Colon (tissue), 2 donors: ENCODE data around the gene SLC39A11.

ENCODE experiments used
- FAIRE-seq: peaks from 2 replicates; lab custom pipeline; 2012; peaks lifted over from hg19 to GRCh38; lab: Jason Lieb, UNC
- donor health status: control.
- donor health status: control.

Gene SLC39A11

DNA sequence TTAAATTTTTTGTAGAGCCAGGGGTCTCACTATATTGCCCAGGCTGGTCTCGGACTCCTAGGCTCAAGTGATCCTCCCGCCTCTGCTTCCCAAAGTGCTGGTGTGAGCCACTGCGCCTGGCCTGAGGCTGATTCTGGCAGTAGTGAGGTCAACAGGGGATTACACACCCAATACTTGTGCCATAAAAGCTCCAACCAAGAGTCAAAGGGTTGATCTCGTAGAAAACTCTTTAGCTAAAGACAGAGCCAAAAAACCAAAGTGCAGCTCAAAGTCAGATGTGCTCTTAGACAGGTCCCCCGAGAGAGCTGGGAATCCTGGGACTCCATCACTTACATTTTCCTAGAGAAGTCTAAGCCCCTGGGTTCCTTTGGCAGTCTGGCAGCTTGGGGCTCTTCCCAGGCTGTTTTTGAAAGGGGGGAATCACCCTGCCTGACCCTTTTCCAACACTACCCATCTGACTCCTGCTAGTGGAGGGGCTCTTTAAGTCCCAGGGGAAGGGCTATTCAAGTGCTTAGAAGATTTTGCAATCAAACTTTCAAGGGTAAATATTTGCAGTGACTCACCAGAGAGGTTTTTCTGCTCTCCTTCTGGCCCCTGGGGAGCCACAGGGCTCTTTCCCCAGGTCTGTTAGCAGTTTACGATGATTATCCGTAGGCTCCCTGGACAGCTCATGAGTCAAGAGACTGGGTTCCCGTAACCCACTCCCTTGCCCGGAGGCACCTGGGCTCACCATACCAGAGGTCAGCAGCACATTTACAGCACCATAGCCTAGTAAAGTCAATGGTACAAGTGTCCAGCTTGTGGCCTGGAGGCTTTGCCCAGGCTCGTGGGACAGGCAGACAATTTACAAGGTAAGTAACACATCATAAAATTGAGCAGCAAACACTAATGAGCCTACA is 408.7 kb downstream of the SLC39A11 start:
- no peak for FAIRE-seq

DNA sequence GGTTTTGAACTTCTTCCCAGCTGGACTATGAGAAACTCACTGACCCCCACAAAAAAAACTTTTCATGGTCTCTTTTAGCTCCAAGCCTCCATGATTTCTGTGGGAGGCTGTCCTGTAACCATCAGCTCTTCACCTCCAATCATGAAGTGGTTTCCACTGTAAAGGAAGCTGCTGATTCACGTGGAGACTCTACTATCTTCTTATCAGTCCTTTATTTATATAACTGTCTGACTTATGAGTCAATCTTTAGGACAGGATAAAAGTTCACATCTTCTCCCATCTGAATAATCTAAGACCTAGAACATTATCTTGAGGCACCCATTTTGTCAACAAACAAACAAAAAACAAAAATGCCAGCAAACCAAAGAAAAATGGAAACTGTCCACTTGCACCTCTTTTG is 409.9 kb downstream of the SLC39A11 start:
- no peak for FAIRE-seq

DNA sequence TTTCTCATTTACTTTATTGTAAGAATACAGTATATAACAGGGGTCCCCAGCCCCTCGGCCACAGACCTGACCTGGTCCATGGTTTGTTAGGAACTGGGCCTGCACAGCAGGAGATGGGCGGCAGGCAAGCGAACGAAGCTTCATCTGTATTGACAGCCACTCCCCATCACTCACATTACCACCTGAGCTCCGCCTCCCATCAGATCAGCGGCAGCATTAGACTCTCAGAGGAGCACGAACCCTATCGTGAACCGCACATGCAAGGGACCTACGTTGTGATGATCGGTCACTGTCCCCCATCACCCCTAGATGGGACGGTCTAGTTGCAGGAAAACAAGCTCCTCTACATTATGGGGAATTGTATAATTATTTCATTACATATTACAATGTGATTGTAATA is 410.6 kb downstream of the SLC39A11 start:
- no peak for FAIRE-seq

DNA sequence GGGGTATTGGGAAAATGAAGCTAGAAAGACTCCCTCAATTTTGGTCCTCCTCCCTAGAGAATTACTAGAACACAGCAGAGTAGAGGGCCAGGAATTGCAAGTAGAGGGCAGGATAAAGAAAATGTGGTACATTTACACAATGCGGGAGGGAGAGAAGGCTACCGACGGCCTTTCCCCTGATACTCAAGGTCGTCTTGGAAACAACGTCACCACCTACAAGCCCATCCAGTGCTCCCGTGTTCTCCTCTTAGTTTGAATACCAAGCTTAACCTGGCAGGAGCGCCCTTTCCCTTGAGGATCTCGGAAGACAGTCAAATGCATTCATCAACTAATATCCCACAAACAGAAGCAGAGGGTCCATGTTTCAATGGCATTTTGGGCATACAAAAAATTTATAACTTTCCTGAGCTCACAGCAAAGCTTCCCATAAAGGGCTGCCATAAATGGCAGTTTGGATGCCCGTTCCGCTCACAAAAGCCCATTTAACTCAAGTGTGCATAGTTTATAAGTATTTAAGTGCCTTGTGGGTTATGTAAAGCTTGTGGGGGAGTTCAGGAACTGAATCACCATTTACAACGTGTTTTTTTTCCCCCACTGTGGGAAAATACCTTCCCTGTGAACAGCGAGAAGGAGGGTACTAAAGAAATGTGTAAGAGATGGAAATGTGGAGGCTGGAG is 414.6 kb downstream of the SLC39A11 start:
- no peak for FAIRE-seq

GRCh38 chr17:72677108-72677507 is 415.4 kb downstream of the SLC39A11 start:
- no peak for FAIRE-seq

GRCh38 chr17:72672729-72673128 is 419.8 kb downstream of the SLC39A11 start:
- no peak for FAIRE-seq

DNA sequence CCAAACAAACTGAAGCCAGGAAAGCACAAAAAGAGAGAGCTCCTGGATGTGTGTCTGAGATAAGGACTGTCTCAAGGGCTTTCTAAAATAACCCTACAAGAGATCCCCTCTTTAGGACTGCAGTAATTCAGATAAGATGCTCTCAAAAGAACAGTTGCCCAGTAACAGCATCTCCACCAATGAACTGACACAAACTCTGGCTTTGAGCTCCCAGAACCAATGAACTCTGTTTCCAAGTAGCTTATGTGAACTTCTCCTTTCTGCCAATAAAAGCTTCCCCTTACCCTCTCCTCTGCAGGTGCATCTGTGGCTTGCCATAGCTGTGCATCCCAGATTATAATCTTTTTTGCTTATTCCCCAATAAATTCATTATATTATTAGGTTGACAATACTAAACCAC is 421.5 kb downstream of the SLC39A11 start:
- FAIRE-seq: no peak

DNA sequence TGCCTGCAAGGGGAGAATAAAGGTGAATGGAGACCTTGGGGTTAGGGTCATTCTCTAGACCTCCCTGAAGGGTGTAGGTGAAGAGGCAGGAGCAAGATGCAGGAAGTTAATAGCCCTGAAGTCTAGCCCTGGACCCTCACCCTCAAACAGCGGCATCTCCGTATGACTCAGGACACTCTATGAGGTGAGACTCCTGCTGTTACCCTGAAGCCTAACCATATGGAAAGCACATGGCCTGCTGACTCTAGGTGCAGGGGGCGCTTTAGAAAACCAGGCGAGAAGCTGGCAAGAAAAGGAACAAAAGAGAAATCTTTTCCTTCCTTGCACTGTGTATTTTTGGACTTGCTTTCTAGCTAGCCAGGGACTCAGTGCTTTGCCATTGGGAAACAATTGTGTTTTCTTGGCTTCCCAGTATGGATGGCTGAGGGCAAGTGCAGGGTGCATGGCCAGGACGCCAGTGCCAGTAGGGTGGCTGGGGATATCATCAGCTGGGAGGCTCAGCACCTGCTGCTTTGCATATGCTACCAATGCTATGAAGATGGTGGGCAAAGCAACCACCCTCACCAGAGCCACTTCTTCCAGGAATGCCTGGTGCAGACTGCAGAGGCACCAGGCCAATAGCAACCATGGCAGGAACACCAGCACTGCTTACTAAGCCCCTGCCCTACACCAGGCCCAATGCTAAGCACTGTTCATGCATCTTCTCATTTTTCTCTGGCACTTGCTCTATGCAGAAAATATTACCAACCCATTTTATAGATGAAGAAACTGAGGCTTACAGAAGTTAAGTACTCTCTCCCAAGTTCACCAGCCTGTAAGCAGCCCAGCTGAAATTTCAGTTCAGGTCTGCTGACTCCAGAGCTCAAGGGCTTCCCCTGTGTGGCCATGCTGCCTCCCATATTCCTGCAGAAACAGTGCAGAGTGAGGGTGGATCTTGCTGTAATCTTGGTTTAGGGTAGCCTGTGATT is 425.1 kb downstream of the SLC39A11 start:
- FAIRE-seq: no peak

DNA sequence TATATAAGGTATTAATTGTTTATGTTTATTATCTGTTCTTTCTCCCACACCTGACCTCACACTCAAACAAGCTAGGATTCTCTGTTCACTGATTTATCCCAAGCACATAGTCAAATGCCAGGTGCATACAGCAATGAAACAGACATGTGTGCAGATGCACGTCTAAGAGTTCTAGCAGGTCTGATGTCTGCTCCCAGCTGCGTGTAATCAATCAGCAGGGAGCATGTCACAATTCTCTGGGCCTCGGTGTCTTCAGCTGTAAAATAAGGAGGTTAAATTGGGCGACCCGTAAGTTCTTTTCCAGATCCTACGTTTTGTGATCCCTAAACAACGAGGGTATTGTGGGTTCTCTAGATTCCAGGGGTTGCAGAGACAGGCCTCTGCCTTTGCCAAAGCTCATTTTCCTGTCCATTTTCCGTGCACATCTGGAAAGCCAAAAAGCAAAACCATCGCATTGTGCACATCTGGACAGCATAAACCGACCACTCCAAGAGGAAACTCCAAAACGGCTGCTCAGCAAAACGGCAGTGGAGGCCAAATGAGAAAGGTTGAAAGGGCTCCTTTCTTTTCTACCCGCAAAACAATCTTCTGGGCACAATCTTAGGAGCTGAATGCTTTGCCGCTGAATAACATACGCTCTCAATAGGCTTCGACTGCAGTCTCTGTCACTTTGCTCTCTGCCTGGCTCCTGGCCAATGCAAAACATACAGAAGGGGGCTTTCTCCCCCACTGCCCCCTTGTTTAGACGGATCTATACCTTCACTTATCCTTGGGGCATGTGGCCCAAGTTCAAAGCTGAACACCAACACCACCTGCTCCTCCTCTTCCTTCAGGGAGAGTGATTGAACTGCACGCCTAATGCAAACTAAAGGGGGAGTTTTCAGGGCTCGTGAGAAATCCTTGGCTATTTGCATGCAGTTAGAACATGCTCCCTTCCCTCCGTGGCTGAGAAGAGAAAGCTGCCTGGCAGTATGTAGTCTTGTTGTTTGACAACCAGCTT is 426.3 kb downstream of the SLC39A11 start:
- no peak for FAIRE-seq

- FAIRE-seq: no peak
These were observed 429.7 kb downstream of the SLC39A11 start for GRCh38 chr17:72662827-72663190.

- no peak for FAIRE-seq
These were observed 430.3 kb downstream of the SLC39A11 start for GRCh38 chr17:72661945-72662826.

DNA sequence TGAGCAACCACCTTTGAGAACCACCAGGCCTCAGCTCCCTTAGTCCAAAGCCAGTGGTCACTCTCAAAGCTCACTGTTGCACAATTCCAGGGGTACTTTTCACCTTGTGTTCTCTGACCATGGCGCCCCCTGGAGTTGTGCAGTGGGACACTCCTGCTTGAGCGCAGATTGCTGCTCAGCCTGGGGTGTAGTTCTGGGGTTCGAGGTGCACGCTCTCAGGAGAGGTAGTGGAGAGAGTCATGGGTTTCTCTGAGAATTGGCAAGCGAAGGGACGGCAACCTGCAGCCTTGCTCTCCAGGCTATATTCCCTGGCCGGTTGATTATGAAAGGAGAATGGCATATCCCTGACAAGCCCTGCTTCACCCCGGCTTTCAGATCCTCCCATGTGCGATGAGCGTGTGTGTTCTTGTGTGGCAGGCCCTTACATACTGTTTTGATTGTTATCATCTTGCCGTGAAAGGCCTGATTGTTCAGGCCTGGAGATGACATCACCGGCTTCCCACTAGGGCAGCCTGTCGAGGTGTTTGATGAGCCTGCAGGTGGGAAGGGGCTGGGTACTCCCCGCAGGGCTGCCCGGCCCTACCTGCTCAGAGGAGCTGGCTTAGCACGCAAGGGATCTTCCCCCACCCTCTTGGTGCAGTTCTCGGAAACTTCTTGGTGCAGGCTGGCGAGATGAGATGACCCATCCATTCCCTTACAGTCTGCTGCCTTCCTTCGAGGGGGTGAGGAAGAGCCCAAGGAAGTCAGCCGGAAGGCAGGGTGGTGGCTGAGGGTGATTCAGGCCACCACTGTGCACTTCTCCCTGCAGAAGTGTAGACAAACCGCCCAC is 431.2 kb downstream of the SLC39A11 start:
- no peak for FAIRE-seq

GRCh38 chr17:72660274-72661115 is 432.0 kb downstream of the SLC39A11 start:
- no peak for FAIRE-seq

- no peak for FAIRE-seq
These were observed 432.7 kb downstream of the SLC39A11 start for GRCh38 chr17:72659811-72660210.

DNA sequence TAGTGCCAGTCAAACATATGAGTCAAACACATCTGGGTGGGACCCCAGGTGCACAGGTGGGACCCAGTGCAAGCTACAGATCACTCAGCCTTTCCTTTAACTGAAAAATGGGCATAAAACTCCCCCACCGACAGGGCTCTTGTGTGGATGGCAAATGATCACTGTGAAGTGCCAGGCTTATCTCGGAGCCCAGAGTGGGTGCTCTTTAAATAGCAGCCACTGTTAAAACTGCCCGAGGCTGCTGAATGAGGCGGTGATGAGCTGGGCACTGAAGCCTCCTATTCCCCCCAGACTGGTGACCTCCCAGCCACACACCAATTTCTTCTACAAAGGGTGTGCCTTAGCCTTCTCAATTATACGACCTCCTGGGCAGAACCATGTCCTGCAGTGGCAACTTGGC is 433.8 kb downstream of the SLC39A11 start:
- no peak for FAIRE-seq

DNA sequence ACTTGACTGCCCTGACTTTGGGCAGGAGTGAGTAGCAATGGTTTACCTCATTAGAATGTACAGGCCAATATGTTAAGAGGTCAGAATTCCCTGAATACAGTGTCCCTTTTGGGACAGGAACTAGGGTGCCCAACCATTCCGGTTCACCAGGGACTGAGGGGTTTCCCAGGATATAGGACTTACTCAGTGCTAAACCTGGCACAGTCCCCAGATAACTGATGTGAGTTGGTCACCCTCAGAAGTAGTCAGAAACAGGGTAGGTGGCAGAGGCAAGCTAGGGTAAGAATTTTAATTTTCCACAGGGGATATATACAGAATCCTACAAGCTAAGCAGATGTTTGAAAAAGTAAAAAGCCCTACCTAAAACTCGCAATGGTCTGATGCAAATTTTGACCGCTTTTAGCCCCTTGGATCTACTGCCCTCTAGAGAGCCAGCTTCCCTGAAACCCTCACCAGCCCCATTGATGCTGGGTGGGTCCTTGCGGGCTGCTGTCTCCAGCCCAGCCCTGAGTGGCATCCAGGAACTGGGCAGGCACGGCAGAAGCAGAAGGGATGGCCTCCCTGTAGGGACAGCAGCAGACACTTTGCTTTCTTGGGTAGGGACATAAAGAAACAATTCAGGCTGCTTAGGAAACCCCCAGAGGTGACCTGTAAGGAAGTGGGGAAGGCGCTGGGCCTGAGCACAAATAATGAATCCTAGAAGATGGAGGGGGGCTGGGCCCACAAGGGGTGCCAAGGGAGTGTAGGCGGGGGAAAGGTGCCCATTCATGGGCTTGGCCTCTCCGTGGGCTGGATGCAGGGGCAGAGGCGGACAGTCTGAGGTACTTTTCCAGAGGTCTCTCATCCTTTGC is 434.8 kb downstream of the SLC39A11 start:
- FAIRE-seq: no peak

DNA sequence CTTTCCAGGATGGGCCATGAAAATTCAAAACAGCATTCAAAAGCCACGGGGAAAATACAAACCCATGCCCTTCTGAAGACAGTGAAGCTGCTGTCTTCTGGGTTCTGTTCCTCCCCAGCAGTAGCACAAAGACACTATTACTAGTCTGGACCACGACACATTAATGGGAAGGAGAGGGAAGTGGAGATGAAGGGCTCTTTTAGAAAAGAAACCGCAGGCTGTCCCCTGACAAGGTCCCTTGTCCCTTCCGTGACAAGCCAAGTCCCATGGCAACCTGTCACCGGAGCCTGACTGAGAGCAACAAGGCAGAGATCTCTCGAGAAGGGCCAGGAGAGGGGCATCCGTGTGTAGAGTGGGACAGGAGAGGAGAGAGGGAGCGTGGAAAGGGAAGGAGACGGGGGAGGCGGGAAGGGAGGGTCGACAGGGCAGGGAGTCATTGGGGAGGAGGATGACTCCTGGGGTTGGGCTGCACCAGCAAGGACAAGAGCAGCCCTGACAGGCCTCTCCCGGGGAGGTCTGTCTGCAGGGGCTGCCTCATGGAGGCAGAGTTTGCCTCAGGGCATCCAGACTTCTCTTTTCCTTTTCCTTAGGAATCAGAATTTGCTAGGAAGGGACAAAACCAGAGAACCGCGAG is 436.2 kb downstream of the SLC39A11 start:
- no peak for FAIRE-seq
